NT2/D1 (cell line): ENCODE results near the gene DOCK1.

Source experiments
- DNase-seq: peaks from one replicate; pipeline ENCODE4 v3.0.0-alpha.2; 2011; ENCODE audit warnings: low read depth, low spot score
- H3K27me3 ChIP-seq: 2 replicates; pipeline ENCODE4 v1.6.0; 2011; ENCODE audit warnings: mild to moderate bottlenecking; ENCODE audit not compliant: insufficient read length, insufficient read depth
- H3K36me3 ChIP-seq: 2 replicates; pipeline ENCODE4 v1.6.1; 2011; ENCODE audit warnings: mild to moderate bottlenecking, low read length, mixed read lengths; ENCODE audit not compliant: insufficient read depth, insufficient read length
- H3K4me1 ChIP-seq: 2 replicates; pipeline ENCODE4 v1.5.1; 2011; ENCODE audit not compliant: insufficient read depth, insufficient read length
- H3K4me3 ChIP-seq: 2 replicates; pipeline ENCODE4 v1.5.1; 2011; ENCODE audit warnings: low read depth; ENCODE audit not compliant: insufficient read length
- H3K9ac ChIP-seq: 2 replicates; pipeline ENCODE4 v1.6.0; 2011; ENCODE audit warnings: low read depth; ENCODE audit not compliant: insufficient read length
- H3K9me3 ChIP-seq: 2 replicates; pipeline ENCODE4 v1.5.1; 2011; ENCODE audit warnings: mild to moderate bottlenecking, low read length; ENCODE audit not compliant: insufficient read depth
- SUZ12 ChIP-seq: IDR thresholded peaks from 2 replicates; pipeline ENCODE4 v1.6.1; 2011; ENCODE audit not compliant: insufficient read length, insufficient read depth; ENCODE audit errors: extremely low read depth
- YY1 ChIP-seq: IDR thresholded peaks from 2 replicates; pipeline ENCODE4 v1.6.1; 2011; ENCODE audit not compliant: insufficient read length, insufficient read depth
- ZNF274 ChIP-seq: IDR thresholded peaks from 2 replicates; pipeline ENCODE4 v1.6.1; 2011; ENCODE audit warnings: mild to moderate bottlenecking, low read depth, low read length

The DOCK1 gene

GRCh38 chr10:127440371-127440770 lies 535.1 kb downstream of the DOCK1 start:
- Histone ChIP-seq H3K9ac (no peak overlapping the region), H3K27me3 (no peaks in the 10 kb centered on the region), H3K9me3 (peaks cover 28% of the 10 kb centered on the region; the same call in 1 of the 2 replicates), H3K4me3 (no peak overlapping the region), H3K4me1 (peaks cover 9% of the 10 kb centered on the region), H3K36me3 (peaks cover 5% of the 10 kb centered on the region)
- DNase-seq: no peak
- TF ChIP-seq ZNF274 (no peak), YY1 (no peak), SUZ12 (no peak)

- TF ChIP-seq YY1 (no peak), ZNF274 (no peak), SUZ12 (no peak)
- peaks cover 5% of the 10 kb centered on the region for H3K36me3 ChIP-seq
- H3K9ac ChIP-seq: peak overlapping the region; percentile 50
- H3K4me1 ChIP-seq: peaks cover 9% of the 10 kb centered on the region
- H3K27me3 ChIP-seq: no peaks in the 10 kb centered on the region
- peak; percentile 64 for DNase-seq
- no peak overlapping the region for H3K4me3 ChIP-seq
- peaks cover 28% of the 10 kb centered on the region; the same call in 1 of the 2 replicates for H3K9me3 ChIP-seq
Observed at GRCh38 chr10:127441350-127442219, 536.4 kb downstream of the DOCK1 start.

- no peak for DNase-seq
- TF ChIP-seq ZNF274 (no peak), SUZ12 (no peak), YY1 (no peak)
- peaks cover 28% of the 10 kb centered on the region; the same call in 1 of the 2 replicates for H3K9me3 ChIP-seq
- H3K36me3 ChIP-seq: peaks cover 6% of the 10 kb centered on the region
- H3K4me3 ChIP-seq: no peak overlapping the region
- H3K27me3 ChIP-seq: no peaks in the 10 kb centered on the region
- H3K9ac ChIP-seq: no peak overlapping the region
- peaks cover 9% of the 10 kb centered on the region for H3K4me1 ChIP-seq
Observed at GRCh38 chr10:127442220-127442525, 536.9 kb downstream of the DOCK1 start.

GRCh38 chr10:127444155-127444554 lies 538.9 kb downstream of the DOCK1 start:
- Histone ChIP-seq H3K27me3 (no peaks in the 10 kb centered on the region), H3K9me3 (peaks cover 24% of the 10 kb centered on the region; the same call in 1 of the 2 replicates), H3K4me3 (no peak overlapping the region), H3K9ac (no peak overlapping the region), H3K36me3 (peaks cover 9% of the 10 kb centered on the region), H3K4me1 (peaks cover 9% of the 10 kb centered on the region)
- TF ChIP-seq ZNF274 (no peak), YY1 (no peak), SUZ12 (no peak)
- no peak for DNase-seq

GRCh38 chr10:127447197-127447596 lies 542.0 kb downstream of the DOCK1 start:
- H3K27me3 ChIP-seq: no peaks in the 10 kb centered on the region
- no peak for TF ChIP-seq SUZ12
- TF ChIP-seq YY1: no peak
- no peak for TF ChIP-seq ZNF274
- peaks cover 6% of the 10 kb centered on the region for H3K36me3 ChIP-seq
- no peak for DNase-seq
- H3K4me1 ChIP-seq: no peaks in the 10 kb centered on the region
- no peak overlapping the region for H3K4me3 ChIP-seq
- no peak overlapping the region for H3K9ac ChIP-seq
- peaks cover 21% of the 10 kb centered on the region; the same call in 1 of the 2 replicates for H3K9me3 ChIP-seq

GRCh38 chr10:127449490-127449889 lies 544.3 kb downstream of the DOCK1 start:
- Histone ChIP-seq H3K36me3 (peaks cover 6% of the 10 kb centered on the region), H3K4me3 (no peak overlapping the region), H3K4me1 (no peaks in the 10 kb centered on the region), H3K9ac (no peak overlapping the region), H3K9me3 (0 out of 2 replicates have a peak, but pooled peaks cover under 1% of the 10 kb centered on the region), H3K27me3 (no peaks in the 10 kb centered on the region)
- no peak for DNase-seq
- no peak for TF ChIP-seq SUZ12
- no peak for TF ChIP-seq ZNF274
- no peak for TF ChIP-seq YY1

- H3K9me3 ChIP-seq: no peaks in the 10 kb centered on the region
- no peaks in the 10 kb centered on the region for H3K4me1 ChIP-seq
- TF ChIP-seq YY1: no peak
- no peaks in the 10 kb centered on the region for H3K27me3 ChIP-seq
- H3K9ac ChIP-seq: no peak overlapping the region
- H3K4me3 ChIP-seq: no peak overlapping the region
- DNase-seq: no peak
- peaks cover 6% of the 10 kb centered on the region for H3K36me3 ChIP-seq
Observed at GRCh38 chr10:127450644-127451043, 545.4 kb downstream of the DOCK1 start.

GRCh38 chr10:127451628-127452027 lies 546.4 kb downstream of the DOCK1 start:
- Histone ChIP-seq H3K9ac (no peak overlapping the region), H3K27me3 (no peaks in the 10 kb centered on the region), H3K4me3 (no peak overlapping the region), H3K9me3 (no peaks in the 10 kb centered on the region; the same call in 1 of the 2 replicates), H3K4me1 (no peaks in the 10 kb centered on the region), H3K36me3 (peaks cover 6% of the 10 kb centered on the region)
- TF ChIP-seq SUZ12 (no peak), ZNF274 (no peak), YY1 (no peak)
- no peak for DNase-seq
